ENCODE data around the gene PROM1.

- TF ChIP-seq IRF1 (CRISPR knock-in tag; IDR thresholded peaks at IDR 0.05; ENCODE audit: borderline replicate concordance) (no peak), TAF1 (IDR thresholded peaks at IDR 0.05; ENCODE audit: control insufficient read depth, extremely low read depth, insufficient read depth, low read length, severe bottlenecking) (no peak), ZNF121 (CRISPR knock-in tag; conservative IDR thresholded peaks at IDR 0.05) (no peak), MAZ (CRISPR knock-in tag; conservative IDR thresholded peaks at IDR 0.05 in 1 of 2, IDR thresholded peaks at IDR 0.05 in 1 of 2) (no peak), CBFA2T2 (conservative IDR thresholded peaks at IDR 0.05) (no peak), ATF1 (CRISPR knock-in tag; IDR thresholded peaks at IDR 0.05) (no peak), ATF1 (tag; IDR thresholded peaks at IDR 0.05) (no peak), RAD21 (CRISPR knock-in tag; conservative IDR thresholded peaks at IDR 0.05 in 1 of 2, IDR thresholded peaks at IDR 0.05 in 1 of 2) (no peak), POLR2AphosphoS5 (IDR thresholded peaks at IDR 0.05; ENCODE audit: control insufficient read depth, insufficient read depth, low read depth, low read length) (no peak), MLX (CRISPR knock-in tag; conservative IDR thresholded peaks at IDR 0.05) (no peak), CTCF (IDR thresholded peaks at IDR 0.05 in 2 of 3, conservative IDR thresholded peaks at IDR 0.05 in 1 of 3; ENCODE audit: insufficient read depth in 2 of 3, low read depth in 1 of 3, low read length in 3 of 3) (no peak), POLR2A (conservative IDR thresholded peaks at IDR 0.05) (no peak), ETS2 (tag; IDR thresholded peaks at IDR 0.05; ENCODE audit: borderline replicate concordance, poor library complexity, severe bottlenecking) (no peak), ZBTB11 (CRISPR knock-in tag; IDR thresholded peaks at IDR 0.05) (no peak), CREB1 (IDR thresholded peaks at IDR 0.05) (no peak), CREB1 (CRISPR knock-in tag; IDR thresholded peaks at IDR 0.05) (no peak)
Measured at GRCh38 chr4:16048619-16049419, 35.0 kb downstream of the PROM1 start.

Measured in K562 (cell line).